Peyer's patch (tissue), 4 donors: Measurements from ENCODE around the gene STK40.

Experiments
- POLR2A ChIP-seq, 2 donors: fragments of 450-650 bp; IDR thresholded peaks; one replicate each; pipeline ENCODE4 v1.5.1; 2017; ENCODE audit warnings: antibody characterized with exemption in 2 of 2, mild to moderate bottlenecking in 2 of 2, moderate library complexity in 2 of 2
- TF ChIP-seq, protein P1 (sequence below), 6 experiments: fragments of 450-650 bp in 4 of 6; fragments of 200-600 bp in 2 of 6; sonication (generic) in 1 of 6; IDR thresholded peaks; one replicate each; pipeline ENCODE4 v1.5.1; 2017 to 2019; ENCODE audit warnings: antibody characterized with exemption in 6 of 6, mild to moderate bottlenecking in 3 of 6, moderate library complexity in 1 of 6

DNA sequence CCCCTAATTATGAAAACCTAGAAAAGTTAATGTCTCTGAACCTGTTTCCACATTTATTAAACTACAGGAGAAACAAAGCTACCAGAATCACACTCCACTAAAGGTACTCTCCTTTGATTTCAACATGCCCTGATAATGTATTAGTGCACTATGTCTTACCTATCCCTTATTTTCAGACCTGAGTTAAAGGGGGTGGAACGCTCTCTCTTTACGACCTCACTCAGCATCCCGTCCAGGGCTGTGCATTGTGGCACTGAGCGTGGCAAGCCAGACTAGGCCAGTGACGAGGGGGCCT is 11.3 kb upstream of the STK40 start:
- TF ChIP-seq, protein P1, sequence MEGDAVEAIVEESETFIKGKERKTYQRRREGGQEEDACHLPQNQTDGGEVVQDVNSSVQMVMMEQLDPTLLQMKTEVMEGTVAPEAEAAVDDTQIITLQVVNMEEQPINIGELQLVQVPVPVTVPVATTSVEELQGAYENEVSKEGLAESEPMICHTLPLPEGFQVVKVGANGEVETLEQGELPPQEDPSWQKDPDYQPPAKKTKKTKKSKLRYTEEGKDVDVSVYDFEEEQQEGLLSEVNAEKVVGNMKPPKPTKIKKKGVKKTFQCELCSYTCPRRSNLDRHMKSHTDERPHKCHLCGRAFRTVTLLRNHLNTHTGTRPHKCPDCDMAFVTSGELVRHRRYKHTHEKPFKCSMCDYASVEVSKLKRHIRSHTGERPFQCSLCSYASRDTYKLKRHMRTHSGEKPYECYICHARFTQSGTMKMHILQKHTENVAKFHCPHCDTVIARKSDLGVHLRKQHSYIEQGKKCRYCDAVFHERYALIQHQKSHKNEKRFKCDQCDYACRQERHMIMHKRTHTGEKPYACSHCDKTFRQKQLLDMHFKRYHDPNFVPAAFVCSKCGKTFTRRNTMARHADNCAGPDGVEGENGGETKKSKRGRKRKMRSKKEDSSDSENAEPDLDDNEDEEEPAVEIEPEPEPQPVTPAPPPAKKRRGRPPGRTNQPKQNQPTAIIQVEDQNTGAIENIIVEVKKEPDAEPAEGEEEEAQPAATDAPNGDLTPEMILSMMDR (IDR thresholded peaks at IDR 0.05) = no peak
- TF ChIP-seq POLR2A (IDR thresholded peaks at IDR 0.05) = no peak
